Measurements from ENCODE around the gene NFRKB. TPM values are rescaled to one million over a fixed set of nuclear protein-coding genes. Genes with fewer than 3 reads are reported as not detected.

Gene NFRKB
- total RNA-seq, 8 experiments from 2014 or later = 9.9 to 30.8 (median 16.2) TPM

GRCh38 chr11:129929721-129930120 is 34.3 kb upstream of the NFRKB start:
- H3K4me3 ChIP-seq = no peak overlapping the region
- in situ Hi-C loops (cut with MboI; ENCODE audit: low pct_unique_long_range_greater_than_20kb in 2 of 9, low sequenced_read_pairs in 9 of 9, unreplicated experiment in 9 of 9) = loop anchor here in 5 of 9 experiments (10.0 to 25.0 kb wide), 3 partner anchors 183 to 208 kb away; no protein-coding TSS in a partner anchor
- no peak overlapping the region for H3K27ac ChIP-seq
- 67 to 100% (median 94%) methylated on average over 1 to 2 of the region's 2 CpGs; no CpG with 5 or more reads in 2 of the 10 experiments for WGBS, 10 experiments
- no peaks in the 10 kb centered on the region for H3K4me1 ChIP-seq (replicated peaks in 1 of 2)
- ATAC-seq (replicated peaks in 6 of 8) = no peak

DNA sequence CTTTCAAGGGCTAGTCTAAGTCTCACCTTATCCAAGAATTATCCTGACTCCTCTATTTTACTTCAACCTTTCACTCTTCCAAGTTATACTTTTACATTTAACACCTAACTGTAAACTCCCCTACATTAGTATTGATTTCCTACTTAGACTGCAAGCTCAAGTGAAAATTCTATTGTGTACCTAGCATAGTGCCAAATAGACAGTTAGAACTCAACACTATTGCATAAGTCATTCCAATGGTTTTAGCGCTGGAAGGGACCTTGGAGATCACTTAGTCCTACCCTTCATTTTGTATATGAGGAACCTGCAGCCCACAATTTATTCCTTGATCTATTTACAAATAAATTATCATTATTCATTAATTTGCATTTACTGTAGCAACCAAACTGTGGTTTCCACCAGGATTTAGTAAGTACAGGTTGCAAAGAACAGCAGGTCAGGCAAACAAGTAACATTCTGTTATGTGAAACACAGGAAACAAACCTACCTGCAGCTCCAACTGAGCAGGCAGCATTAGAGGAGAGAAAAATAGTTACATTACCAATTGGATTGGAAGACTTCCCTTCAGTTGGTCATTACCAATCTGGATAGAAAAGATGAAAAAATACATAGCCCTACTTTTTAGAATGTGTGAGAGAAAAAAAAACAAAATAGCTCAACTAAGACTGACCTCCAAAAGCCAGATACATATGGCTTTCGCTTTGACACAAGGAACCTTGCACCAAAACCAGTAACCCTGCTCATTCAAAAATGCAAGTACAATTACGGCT is 33.7 kb upstream of the NFRKB start:
- WGBS, 10 experiments = 86 to 100% (median 97%) methylated on average over 1 to 3 of the region's 3 CpGs
- H3K4me3 ChIP-seq = no peak overlapping the region
- H3K27ac ChIP-seq = no peak overlapping the region
- no peaks in the 10 kb centered on the region for H3K4me1 ChIP-seq (replicated peaks in 1 of 2)
- no peak for ATAC-seq (replicated peaks in 6 of 8)
- in situ Hi-C loops (cut with MboI; ENCODE audit: low pct_unique_long_range_greater_than_20kb in 2 of 9, low sequenced_read_pairs in 9 of 9, unreplicated experiment in 9 of 9) = loop anchor here in 5 of 9 experiments (10.0 to 25.0 kb wide), 3 partner anchors 183 to 208 kb away; no protein-coding TSS in a partner anchor

- ATAC-seq (replicated peaks in 6 of 8) = no peak
- Histone ChIP-seq H3K27ac (no peak overlapping the region), H3K4me3 (no peak overlapping the region), H3K4me1 (replicated peaks in 1 of 2) (no peaks in the 10 kb centered on the region)
- in situ Hi-C loops (cut with MboI; ENCODE audit: low pct_unique_long_range_greater_than_20kb in 2 of 9, low sequenced_read_pairs in 9 of 9, unreplicated experiment in 9 of 9) = loop anchor here in 5 of 9 experiments (10.0 to 25.0 kb wide), 2 partner anchors 212 to 215 kb away; no protein-coding TSS in a partner anchor
- WGBS, 10 experiments = 73 to 100% (median 93%) methylated on average over 1 to 5 of the region's 5 CpGs
Measured at GRCh38 chr11:129922674-129923073, 27.3 kb upstream of the NFRKB start.

DNA sequence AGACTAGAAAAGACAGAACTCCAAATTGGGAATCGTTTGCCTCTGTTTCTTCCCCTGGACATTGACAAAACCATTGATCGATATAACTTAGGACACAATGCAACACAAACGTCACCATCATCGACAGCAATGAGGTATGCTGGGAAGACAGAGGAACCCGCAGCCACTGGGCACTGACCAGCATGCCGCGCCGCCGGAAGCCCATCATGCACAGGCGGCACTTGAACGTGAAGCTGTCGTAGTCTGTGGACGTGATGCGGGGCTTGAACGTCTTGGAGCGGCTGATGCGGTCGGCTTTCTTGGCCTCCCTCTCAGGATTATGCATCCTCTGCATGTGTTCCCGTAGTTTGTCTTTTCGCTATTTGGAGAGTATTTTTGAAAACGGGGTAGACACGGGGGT is 23.0 kb upstream of the NFRKB start:
- no peak overlapping the region for H3K4me3 ChIP-seq
- ATAC-seq (replicated peaks in 6 of 8) = no peak
- no peak overlapping the region for H3K27ac ChIP-seq
- H3K4me1 ChIP-seq (replicated peaks in 1 of 2) = no peaks in the 10 kb centered on the region
- WGBS, 10 experiments = 84 to 100% (median 95%) methylated on average over 1 to 22 of the region's 22 CpGs
- in situ Hi-C loops (cut with MboI; ENCODE audit: low pct_unique_long_range_greater_than_20kb in 2 of 9, low sequenced_read_pairs in 9 of 9, unreplicated experiment in 9 of 9) = loop anchor here in 3 of 9 experiments (25.0 kb wide), 1 partner anchor 219 kb away; no protein-coding TSS in a partner anchor

- 60 to 88% (median 86%) methylated on average over 1 to 2 of the region's 2 CpGs; no CpG with 5 or more reads in 5 of the 10 experiments for WGBS, 10 experiments
- no peak for ATAC-seq (replicated peaks in 6 of 8)
- in situ Hi-C loops (cut with MboI; ENCODE audit: low pct_unique_long_range_greater_than_20kb in 2 of 9, low sequenced_read_pairs in 9 of 9, unreplicated experiment in 9 of 9) = loop anchor here in 3 of 9 experiments (25.0 kb wide), 1 partner anchor 220 kb away; no protein-coding TSS in a partner anchor
- Histone ChIP-seq H3K4me1 (replicated peaks in 1 of 2) (no peaks in the 10 kb centered on the region), H3K27ac (no peak overlapping the region), H3K4me3 (no peak overlapping the region)
Measured at GRCh38 chr11:129917231-129917630, 21.9 kb upstream of the NFRKB start.

- WGBS, 10 experiments = 17 to 100% (median 79%) methylated on average over 1 to 3 of the region's 3 CpGs
- Histone ChIP-seq H3K4me1 (replicated peaks in 1 of 2) (no peaks in the 10 kb centered on the region), H3K4me3 (no peak overlapping the region), H3K27ac (no peak overlapping the region)
- ATAC-seq (replicated peaks in 6 of 8) = no peak
- in situ Hi-C loops (cut with MboI; ENCODE audit: low pct_unique_long_range_greater_than_20kb in 2 of 9, low sequenced_read_pairs in 9 of 9, unreplicated experiment in 9 of 9) = loop anchor here in 3 of 9 experiments (25.0 kb wide), 1 partner anchor 226 kb away; no protein-coding TSS in a partner anchor
Measured at GRCh38 chr11:129911298-129911697, 15.9 kb upstream of the NFRKB start.

GRCh38 chr11:129910360-129910759 is 15.0 kb upstream of the NFRKB start:
- 50 to 96% (median 83%) methylated on average over 2 to 7 of the region's 7 CpGs; no CpG with 5 or more reads in 2 of the 10 experiments for WGBS, 10 experiments
- H3K4me1 ChIP-seq (replicated peaks in 1 of 2) = no peaks in the 10 kb centered on the region
- ATAC-seq (replicated peaks in 6 of 8) = no peak
- no peak overlapping the region for H3K27ac ChIP-seq
- no peak overlapping the region for H3K4me3 ChIP-seq
- in situ Hi-C loops (cut with MboI; ENCODE audit: low pct_unique_long_range_greater_than_20kb in 2 of 9, low sequenced_read_pairs in 9 of 9, unreplicated experiment in 9 of 9) = loop anchor here in 3 of 9 experiments (25.0 kb wide), 1 partner anchor 227 kb away; no protein-coding TSS in a partner anchor

- WGBS, 10 experiments = 83 to 100% (median 93%) methylated on average over 2 to 8 of the region's 8 CpGs; no CpG with 5 or more reads in 3 of the 10 experiments
- in situ Hi-C loops (cut with MboI; ENCODE audit: low pct_unique_long_range_greater_than_20kb in 2 of 9, low sequenced_read_pairs in 9 of 9, unreplicated experiment in 9 of 9) = loop anchor here in 3 of 9 experiments (25.0 kb wide), 1 partner anchor 232 kb away; no protein-coding TSS in a partner anchor
- no peak overlapping the region for H3K27ac ChIP-seq
- H3K4me3 ChIP-seq = no peak overlapping the region
- no peak for ATAC-seq (replicated peaks in 6 of 8)
- H3K4me1 ChIP-seq (replicated peaks in 1 of 2) = no peaks in the 10 kb centered on the region
Measured at GRCh38 chr11:129905402-129905801, 10.0 kb upstream of the NFRKB start.

DNA sequence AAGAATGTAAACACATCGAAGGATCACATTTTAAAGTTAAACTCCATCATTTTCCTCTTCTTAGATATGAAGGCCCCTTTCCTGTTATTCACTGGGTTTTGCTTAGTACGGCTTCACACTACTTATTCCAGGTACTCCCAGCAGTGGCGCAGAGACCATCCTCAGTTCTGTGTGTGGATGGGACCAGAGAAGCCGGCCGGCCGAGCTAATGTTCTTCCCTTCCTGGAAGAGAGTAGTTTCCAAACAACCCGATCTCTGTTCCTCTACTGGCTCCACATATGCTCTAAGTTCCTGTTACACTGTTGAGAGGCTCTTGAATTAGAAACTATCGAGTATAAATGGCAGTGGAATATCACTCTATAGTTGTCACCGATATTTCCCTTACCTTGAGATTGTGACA is 684 bp upstream of the NFRKB start:
- 70 to 100% (median 85%) methylated on average over 3 to 9 of the region's 9 CpGs; no CpG with 5 or more reads in 1 of the 10 experiments for WGBS, 10 experiments
- H3K27ac ChIP-seq = peak overlapping the region; percentile 72 to 78

GRCh38 chr11:129894278-129895125 is 876 bp downstream of the NFRKB start:
- peak in 2 of 8 experiments; percentile 1 to 25 for ATAC-seq (replicated peaks in 6 of 8)
- H3K4me3 ChIP-seq = peak overlapping the region; percentile 55 to 86 (median 73)
- WGBS, 10 experiments = 0 to 67% (median 41%) methylated on average over 2 to 10 of the region's 13 CpGs
- H3K4me1 ChIP-seq (replicated peaks in 1 of 2) = peaks cover 4 to 10% of the 10 kb centered on the region in 2 donors
- H3K27ac ChIP-seq = no peak overlapping the region
- in situ Hi-C loops (cut with MboI; ENCODE audit: low pct_unique_long_range_greater_than_20kb in 2 of 9, low sequenced_read_pairs in 9 of 9, unreplicated experiment in 9 of 9) = no loop called here

More for the DNA sequence above, 684 bp upstream of the NFRKB start:
- in situ Hi-C loops (cut with MboI; ENCODE audit: low pct_unique_long_range_greater_than_20kb in 2 of 9, low sequenced_read_pairs in 9 of 9, unreplicated experiment in 9 of 9) = no loop called here
- peak overlapping the region; percentile 55 to 86 (median 73) for H3K4me3 ChIP-seq
- no peak for ATAC-seq (replicated peaks in 6 of 8)
- peaks cover 4 to 10% of the 10 kb centered on the region in 2 donors for H3K4me1 ChIP-seq (replicated peaks in 1 of 2)

GRCh38 chr11:129888451-129888850 is 6.9 kb downstream of the NFRKB start:
- ATAC-seq (replicated peaks in 6 of 8) = no peak

GRCh38 chr11:129885381-129885780 is 10.0 kb downstream of the NFRKB start:
- H3K4me1 ChIP-seq (replicated peaks in 1 of 2) = no peaks in the 10 kb centered on the region
- H3K27ac ChIP-seq = no peak overlapping the region
- 70 to 100% (median 100%) methylated on average over 1 to 6 of the region's 12 CpGs; no CpG with 5 or more reads in 5 of the 10 experiments for WGBS, 10 experiments
- no peak for ATAC-seq (replicated peaks in 6 of 8)
- in situ Hi-C loops (cut with MboI; ENCODE audit: low pct_unique_long_range_greater_than_20kb in 2 of 9, low sequenced_read_pairs in 9 of 9, unreplicated experiment in 9 of 9) = no loop called here
- no peak overlapping the region for H3K4me3 ChIP-seq

More at GRCh38 chr11:129888451-129888850, 6.9 kb downstream of the NFRKB start:
- 86 to 100% (median 100%) methylated on average over 1 to 5 of the region's 5 CpGs; no CpG with 5 or more reads in 1 of the 10 experiments for WGBS, 10 experiments
- no peak overlapping the region for H3K4me3 ChIP-seq
- H3K4me1 ChIP-seq (replicated peaks in 1 of 2) = no peaks in the 10 kb centered on the region
- in situ Hi-C loops (cut with MboI; ENCODE audit: low pct_unique_long_range_greater_than_20kb in 2 of 9, low sequenced_read_pairs in 9 of 9, unreplicated experiment in 9 of 9) = no loop called here
- no peak overlapping the region for H3K27ac ChIP-seq
